ENCODE results near the gene GANC. TPM values are rescaled to one million over a fixed set of nuclear protein-coding genes. Genes with fewer than 3 reads are reported as not detected.
"Not testable (repeated sequence)": the region's sequence is repeated elsewhere in the genome, so short reads cannot be mapped to it uniquely, and the experiment has no call there.

Gene GANC
- total RNA-seq, 1 experiment from 2014 or later = 4.0 TPM

- in situ Hi-C loops (cut with HindIII; ENCODE audit: low sequenced_read_pairs) = no loop called here
- DNase-seq (ENCODE audit: low spot score) = no peak
These were observed 9.3 kb downstream of the GANC start for GRCh38 chr15:42282344-42282743.

GRCh38 chr15:42282926-42283325 lies 9.9 kb downstream of the GANC start:
- in situ Hi-C loops (cut with HindIII; ENCODE audit: low sequenced_read_pairs) = no loop called here
- DNase-seq (ENCODE audit: low spot score) = no peak

GRCh38 chr15:42283671-42284070 lies 10.7 kb downstream of the GANC start:
- in situ Hi-C loops (cut with HindIII; ENCODE audit: low sequenced_read_pairs) = no loop called here
- DNase-seq (ENCODE audit: low spot score) = no peak

GRCh38 chr15:42284551-42284950 lies 11.6 kb downstream of the GANC start:
- in situ Hi-C loops (cut with HindIII; ENCODE audit: low sequenced_read_pairs) = no loop called here
- no peak for DNase-seq (ENCODE audit: low spot score)

- DNase-seq (ENCODE audit: low spot score) = no peak
- in situ Hi-C loops (cut with HindIII; ENCODE audit: low sequenced_read_pairs) = no loop called here
These were observed 12.0 kb downstream of the GANC start for GRCh38 chr15:42285034-42285433.

GRCh38 chr15:42286445-42287029 lies 13.5 kb downstream of the GANC start:
- DNase-seq (ENCODE audit: low spot score) = no peak
- in situ Hi-C loops (cut with HindIII; ENCODE audit: low sequenced_read_pairs) = no loop called here

GRCh38 chr15:42287931-42288330 lies 14.9 kb downstream of the GANC start:
- no peak for DNase-seq (ENCODE audit: low spot score)

GRCh38 chr15:42289166-42289565 lies 16.2 kb downstream of the GANC start:
- in situ Hi-C loops (cut with HindIII; ENCODE audit: low sequenced_read_pairs) = no loop called here
- no peak for DNase-seq (ENCODE audit: low spot score)

More at GRCh38 chr15:42287931-42288330, 14.9 kb downstream of the GANC start:
- in situ Hi-C loops (cut with HindIII; ENCODE audit: low sequenced_read_pairs) = no loop called here

GRCh38 chr15:42301004-42301403 lies 28.0 kb downstream of the GANC start:
- in situ Hi-C loops (cut with HindIII; ENCODE audit: low sequenced_read_pairs); DNase-seq (ENCODE audit: low spot score): not testable (repeated sequence)

- no peak for DNase-seq (ENCODE audit: low spot score)
- in situ Hi-C loops (cut with HindIII; ENCODE audit: low sequenced_read_pairs) = no loop called here
These were observed 33.7 kb downstream of the GANC start for GRCh38 chr15:42306681-42307080.

GRCh38 chr15:42313463-42313862 lies 40.5 kb downstream of the GANC start:
- in situ Hi-C loops (cut with HindIII; ENCODE audit: low sequenced_read_pairs) = no loop called here
- peak; percentile 1 for DNase-seq (ENCODE audit: low spot score)

GRCh38 chr15:42314818-42315217 lies 41.8 kb downstream of the GANC start:
- in situ Hi-C loops (cut with HindIII; ENCODE audit: low sequenced_read_pairs) = no loop called here
- no peak for DNase-seq (ENCODE audit: low spot score)

GRCh38 chr15:42315521-42315920 lies 42.5 kb downstream of the GANC start:
- no peak for DNase-seq (ENCODE audit: low spot score)
- in situ Hi-C loops (cut with HindIII; ENCODE audit: low sequenced_read_pairs) = no loop called here

GRCh38 chr15:42316282-42316805 lies 43.3 kb downstream of the GANC start:
- DNase-seq (ENCODE audit: low spot score); in situ Hi-C loops (cut with HindIII; ENCODE audit: low sequenced_read_pairs): not testable (repeated sequence)

GRCh38 chr15:42319206-42319605 lies 46.2 kb downstream of the GANC start:
- DNase-seq (ENCODE audit: low spot score) = no peak
- in situ Hi-C loops (cut with HindIII; ENCODE audit: low sequenced_read_pairs) = no loop called here

- in situ Hi-C loops (cut with HindIII; ENCODE audit: low sequenced_read_pairs) = no loop called here
- no peak for DNase-seq (ENCODE audit: low spot score)
These were observed 51.3 kb downstream of the GANC start for GRCh38 chr15:42324308-42324707.

- in situ Hi-C loops (cut with HindIII; ENCODE audit: low sequenced_read_pairs) = no loop called here
These were observed 56.2 kb downstream of the GANC start for GRCh38 chr15:42329161-42329560.

GRCh38 chr15:42329992-42330391 lies 57.0 kb downstream of the GANC start:
- in situ Hi-C loops (cut with HindIII; ENCODE audit: low sequenced_read_pairs) = no loop called here
- no peak for DNase-seq (ENCODE audit: low spot score)

More at GRCh38 chr15:42329161-42329560, 56.2 kb downstream of the GANC start:
- DNase-seq (ENCODE audit: low spot score) = no peak

GRCh38 chr15:42331235-42331634 lies 58.2 kb downstream of the GANC start:
- in situ Hi-C loops (cut with HindIII; ENCODE audit: low sequenced_read_pairs) = no loop called here

GRCh38 chr15:42332331-42332730 lies 59.3 kb downstream of the GANC start:
- DNase-seq (ENCODE audit: low spot score) = no peak
- in situ Hi-C loops (cut with HindIII; ENCODE audit: low sequenced_read_pairs) = no loop called here

More at GRCh38 chr15:42331235-42331634, 58.2 kb downstream of the GANC start:
- no peak for DNase-seq (ENCODE audit: low spot score)

- no peak for DNase-seq (ENCODE audit: low spot score)
- in situ Hi-C loops (cut with HindIII; ENCODE audit: low sequenced_read_pairs) = no loop called here
These were observed 62.1 kb downstream of the GANC start for GRCh38 chr15:42335074-42335473.

Data from G401 (cell line).